ENCODE data around the gene ZRANB3.
A peak's percentile ranks its signal among the peaks of the same experiment; 100 is the strongest.
"Not testable (repeated sequence)": the region's sequence is repeated elsewhere in the genome, so short reads cannot be mapped to it uniquely, and the experiment has no call there.

The ZRANB3 gene

GRCh38 chr2:135547311-135547710 is 16.3 kb upstream of the ZRANB3 start:
- Histone ChIP-seq H3K9ac (ENCODE audit: low read length) (no peak overlapping the region), H3K27me3 (ENCODE audit: insufficient read depth, low read length) (no peaks in the 10 kb centered on the region)
- TF ChIP-seq CTCF (IDR thresholded peaks at IDR 0.05; ENCODE audit: low read length) (no peak), EZH2 (IDR thresholded peaks at IDR 0.05; ENCODE audit: borderline replicate concordance, low read length) (no peak)

GRCh38 chr2:135546436-135546835 is 15.4 kb upstream of the ZRANB3 start:
- no peak overlapping the region for H3K9ac ChIP-seq (ENCODE audit: low read length)
- no peak overlapping the region for H2AFZ ChIP-seq (ENCODE audit: low read length)
- no peaks in the 10 kb centered on the region for H3K9me2 ChIP-seq (ENCODE audit: low read depth, low read length)
- 0 out of 2 replicates have a peak, but pooled peaks cover 5% of the 10 kb centered on the region for H3K9me3 ChIP-seq (ENCODE audit: low read length)
- H3K36me3 ChIP-seq (ENCODE audit: insufficient read depth, low read length), result peaks cover 24% of the 10 kb centered on the region
- no peaks in the 10 kb centered on the region for H4K20me1 ChIP-seq (ENCODE audit: insufficient read depth, low read length)
- H3K4me1 ChIP-seq (ENCODE audit: insufficient read depth, low read length, severe bottlenecking), result no peaks in the 10 kb centered on the region
- H3K27me3 ChIP-seq (ENCODE audit: insufficient read depth, low read length), result no peaks in the 10 kb centered on the region
- peaks cover 96% of the 10 kb centered on the region for H3K79me2 ChIP-seq (ENCODE audit: insufficient read depth, low read length)
- no peak overlapping the region for H3K4me2 ChIP-seq (ENCODE audit: low read length)
- H3K27ac ChIP-seq (ENCODE audit: low read depth, low read length, poor library complexity, severe bottlenecking), result no peak overlapping the region
- H3K4me3 ChIP-seq (ENCODE audit: low read depth, low read length, poor library complexity, severe bottlenecking), result no peak overlapping the region
- H3F3A ChIP-seq (ENCODE audit: insufficient read depth, low read length), result no peaks in the 10 kb centered on the region
- no peak for TF ChIP-seq CTCF (IDR thresholded peaks at IDR 0.05; ENCODE audit: low read length)
- TF ChIP-seq EZH2 (IDR thresholded peaks at IDR 0.05; ENCODE audit: borderline replicate concordance, low read length), result no peak

More at GRCh38 chr2:135547311-135547710, 16.3 kb upstream of the ZRANB3 start:
- Histone ChIP-seq H3K9me2 (ENCODE audit: low read depth, low read length) (no peaks in the 10 kb centered on the region), H3K4me3 (ENCODE audit: low read depth, low read length, poor library complexity, severe bottlenecking) (no peak overlapping the region), H3K9me3 (ENCODE audit: low read length) (0 out of 2 replicates have a peak, but pooled peaks cover 4% of the 10 kb centered on the region), H4K20me1 (ENCODE audit: insufficient read depth, low read length) (no peaks in the 10 kb centered on the region), H3K79me2 (ENCODE audit: insufficient read depth, low read length) (peaks cover 96% of the 10 kb centered on the region), H2AFZ (ENCODE audit: low read length) (no peak overlapping the region), H3K4me2 (ENCODE audit: low read length) (no peak overlapping the region), H3K36me3 (ENCODE audit: insufficient read depth, low read length) (peaks cover 16% of the 10 kb centered on the region; the same call in 1 of the 2 replicates), H3K4me1 (ENCODE audit: insufficient read depth, low read length, severe bottlenecking) (no peaks in the 10 kb centered on the region), H3F3A (ENCODE audit: insufficient read depth, low read length) (no peaks in the 10 kb centered on the region), H3K27ac (ENCODE audit: low read depth, low read length, poor library complexity, severe bottlenecking) (no peak overlapping the region)

- not testable (repeated sequence) for H3F3A ChIP-seq (ENCODE audit: insufficient read depth, low read length); H3K9ac ChIP-seq (ENCODE audit: low read length); H3K9me3 ChIP-seq (ENCODE audit: low read length); H4K20me1 ChIP-seq (ENCODE audit: insufficient read depth, low read length); H2AFZ ChIP-seq (ENCODE audit: low read length); H3K9me2 ChIP-seq (ENCODE audit: low read depth, low read length); H3K27me3 ChIP-seq (ENCODE audit: insufficient read depth, low read length); H3K27ac ChIP-seq (ENCODE audit: low read depth, low read length, poor library complexity, severe bottlenecking)
- Histone ChIP-seq H3K36me3 (ENCODE audit: insufficient read depth, low read length) (peaks cover 32% of the 10 kb centered on the region), H3K79me2 (ENCODE audit: insufficient read depth, low read length) (peaks cover 67% of the 10 kb centered on the region), H3K4me3 (ENCODE audit: low read depth, low read length, poor library complexity, severe bottlenecking) (peak overlapping the region; percentile 82), H3K4me2 (ENCODE audit: low read length) (peak overlapping the region; percentile 94), H3K4me1 (ENCODE audit: insufficient read depth, low read length, severe bottlenecking) (peaks cover 34% of the 10 kb centered on the region)
Observed at GRCh38 chr2:135533545-135533944, 2.5 kb upstream of the ZRANB3 start.

- Histone ChIP-seq H3K4me3 (ENCODE audit: low read depth, low read length, poor library complexity, severe bottlenecking) (peak overlapping the region; percentile 82), H3K9ac (ENCODE audit: low read length) (peak overlapping the region; percentile 88), H3K4me1 (ENCODE audit: insufficient read depth, low read length, severe bottlenecking) (peaks cover 44% of the 10 kb centered on the region), H3F3A (ENCODE audit: insufficient read depth, low read length) (no peaks in the 10 kb centered on the region), H3K9me2 (ENCODE audit: low read depth, low read length) (no peaks in the 10 kb centered on the region), H3K27ac (ENCODE audit: low read depth, low read length, poor library complexity, severe bottlenecking) (no peak overlapping the region), H4K20me1 (ENCODE audit: insufficient read depth, low read length) (no peaks in the 10 kb centered on the region), H3K79me2 (ENCODE audit: insufficient read depth, low read length) (peaks cover 68% of the 10 kb centered on the region), H2AFZ (ENCODE audit: low read length) (no peak overlapping the region), H3K9me3 (ENCODE audit: low read length) (peaks cover 5% of the 10 kb centered on the region; the same call in 1 of the 2 replicates), H3K4me2 (ENCODE audit: low read length) (peak overlapping the region; percentile 94), H3K27me3 (ENCODE audit: insufficient read depth, low read length) (no peaks in the 10 kb centered on the region), H3K36me3 (ENCODE audit: insufficient read depth, low read length) (peaks cover 25% of the 10 kb centered on the region)
- TF ChIP-seq EZH2 (IDR thresholded peaks at IDR 0.05; ENCODE audit: borderline replicate concordance, low read length), result no peak
- TF ChIP-seq CTCF (IDR thresholded peaks at IDR 0.05; ENCODE audit: low read length), result no peak
Observed at GRCh38 chr2:135532581-135532980, 1.6 kb upstream of the ZRANB3 start.

All from OCI-LY1 (cell line).